Measurements from ENCODE around the gene NPLOC4.

DNA sequence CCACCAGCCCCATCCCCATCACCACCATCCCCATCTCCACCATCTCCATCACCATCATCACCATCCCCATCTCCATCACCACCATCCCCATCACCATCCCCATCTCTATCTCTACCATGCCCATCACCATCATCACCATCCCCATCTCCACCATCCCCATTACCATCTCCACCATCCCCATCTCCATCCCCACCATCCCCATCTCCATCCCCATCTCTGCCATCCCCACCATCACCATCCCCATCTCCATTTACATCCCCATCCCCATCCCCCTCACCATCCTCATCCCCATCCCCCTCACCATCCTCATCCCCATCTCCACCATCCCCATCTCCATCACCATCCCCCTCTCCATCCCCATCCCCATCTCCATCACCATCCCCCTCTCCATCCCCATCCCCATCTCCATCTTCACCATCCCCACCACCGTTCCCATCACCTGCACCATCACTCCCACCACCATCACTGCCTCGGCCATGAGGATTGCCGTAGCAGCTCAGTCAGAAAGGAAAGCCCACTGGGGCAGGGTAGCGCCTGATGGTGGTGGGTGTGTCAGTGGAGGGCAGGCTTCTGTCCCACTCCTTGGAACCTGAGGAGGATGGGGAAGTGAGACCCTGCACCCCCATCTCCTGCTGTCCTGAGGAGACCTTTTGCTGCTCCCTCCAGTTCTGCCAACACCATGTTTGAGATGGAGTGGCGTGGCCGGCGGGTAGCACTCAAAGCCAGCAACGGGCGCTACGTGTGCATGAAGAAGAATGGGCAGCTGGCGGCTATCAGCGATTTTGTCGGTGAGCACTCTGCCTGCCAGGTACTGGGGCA is 101.2 kb downstream of the NPLOC4 start:
- TF ChIP-seq CTCF (IDR thresholded peaks at IDR 0.05) (no peak), POLR2A (IDR thresholded peaks at IDR 0.05) (no peak)

Measured in uterus (tissue), 2 donors.